D721Med (cell line): Measurements from ENCODE around the gene IMMP2L.

Experiments
- DNase-seq: peaks from one replicate; pipeline ENCODE4 v3.0.0; 2011; ENCODE audit warnings: low spot score; ENCODE audit not compliant: insufficient read length
- FAIRE-seq: peaks from 2 replicates; lab custom pipeline; 2011; peaks lifted over from hg19 to GRCh38; lab: Jason Lieb, UNC
- CTCF ChIP-seq: IDR thresholded peaks from 2 replicates; pipeline ENCODE4 v1.5.1; 2012; ENCODE audit warnings: mild to moderate bottlenecking, control low read depth; ENCODE audit not compliant: insufficient read depth; ENCODE audit errors: missing control alignments

The IMMP2L gene

GRCh38 chr7:111059833-111060232, 502.5 kb downstream of the IMMP2L start:
- no peak for TF ChIP-seq CTCF
- FAIRE-seq (no peak), DNase-seq (no peak)

- TF ChIP-seq CTCF = no peak
- FAIRE-seq (no peak), DNase-seq (no peak)
Measured at GRCh38 chr7:111057066-111057465, 505.2 kb downstream of the IMMP2L start.

GRCh38 chr7:111056371-111056770, 505.9 kb downstream of the IMMP2L start:
- FAIRE-seq (no peak), DNase-seq (no peak)
- TF ChIP-seq CTCF = no peak

GRCh38 chr7:111053035-111053434, 509.3 kb downstream of the IMMP2L start:
- no peak for DNase-seq

GRCh38 chr7:111051832-111052231, 510.5 kb downstream of the IMMP2L start:
- DNase-seq = no peak
- FAIRE-seq = no peak
- TF ChIP-seq CTCF = no peak

More at GRCh38 chr7:111053035-111053434, 509.3 kb downstream of the IMMP2L start:
- no peak for TF ChIP-seq CTCF
- FAIRE-seq = no peak

- TF ChIP-seq CTCF = no peak
- DNase-seq (no peak), FAIRE-seq (no peak)
Measured at GRCh38 chr7:111050875-111051416, 511.3 kb downstream of the IMMP2L start.

- FAIRE-seq = no peak
- TF ChIP-seq CTCF = no peak
- DNase-seq = no peak
Measured at GRCh38 chr7:111049971-111050680, 512.2 kb downstream of the IMMP2L start.
